Astrocyte (in vitro differentiated cells and primary cell): ENCODE results near the gene GABRB1. TPM values are rescaled to one million over a fixed set of nuclear protein-coding genes. Genes with fewer than 3 reads are reported as not detected.
A peak's percentile ranks its signal among the peaks of the same experiment; 100 is the strongest.

Experiments used
- DNase-seq: peaks from one replicate; pipeline ENCODE4 v3.0.0-alpha.2; 2010; ENCODE audit warnings: low read depth
- FAIRE-seq: peaks from 2 replicates; lab custom pipeline; 2011; peaks lifted over from hg19 to GRCh38; lab: Jason Lieb, UNC
- H2AFZ ChIP-seq: 2 replicates; pipeline ENCODE4 v1.6.0; 2012; ENCODE audit warnings: low read depth, low read length, inconsistent platforms
- H3K27ac ChIP-seq: 2 replicates; pipeline ENCODE4 v1.5.1; 2011; ENCODE audit warnings: low read depth, low read length, inconsistent platforms
- H3K27me3 ChIP-seq: 2 replicates; pipeline ENCODE4 v1.6.0; 2011; ENCODE audit warnings: low read length, inconsistent platforms; ENCODE audit not compliant: insufficient read depth
- H3K36me3 ChIP-seq: 2 replicates; pipeline ENCODE4 v1.5.1; 2011; ENCODE audit warnings: low read length, inconsistent platforms; ENCODE audit not compliant: insufficient read depth
- H3K4me1 ChIP-seq: 2 replicates; pipeline ENCODE4 v1.5.1; 2011; ENCODE audit warnings: low read length, inconsistent platforms; ENCODE audit not compliant: insufficient read depth
- H3K4me2 ChIP-seq: 2 replicates; pipeline ENCODE4 v1.6.0; 2012; ENCODE audit warnings: low read length, inconsistent platforms
- H3K4me3 ChIP-seq: 2 replicates; pipeline ENCODE4 v1.5.1; 2011; ENCODE audit warnings: low read depth, mild to moderate bottlenecking, low read length, inconsistent platforms; ENCODE audit not compliant: insufficient read depth
- H3K79me2 ChIP-seq: 2 replicates; pipeline ENCODE4 v1.6.0; 2012; ENCODE audit warnings: mild to moderate bottlenecking, low read length, inconsistent platforms; ENCODE audit not compliant: insufficient read depth
- H3K9ac ChIP-seq: 2 replicates; pipeline ENCODE4 v1.6.0; 2012; ENCODE audit warnings: mild to moderate bottlenecking, low read length, inconsistent platforms
- H3K9me3 ChIP-seq: 2 replicates; pipeline ENCODE4 v1.5.1; 2012; ENCODE audit warnings: low read depth, mild to moderate bottlenecking, low read length, inconsistent platforms; ENCODE audit not compliant: insufficient read depth
- H4K20me1 ChIP-seq: 2 replicates; pipeline ENCODE4 v1.6.0; 2012; ENCODE audit warnings: low read length, inconsistent platforms; ENCODE audit not compliant: insufficient read depth
- H3K27ac Mint-ChIP-seq: one replicate; pipeline ENCODE4 v1.8.0; 2021; ENCODE audit warnings: mild to moderate bottlenecking, mixed read lengths; ENCODE audit not compliant: unreplicated experiment
- H3K27me3 Mint-ChIP-seq: one replicate; pipeline ENCODE4 v1.8.0; 2021; ENCODE audit warnings: low read depth, mixed read lengths; ENCODE audit not compliant: unreplicated experiment
- H3K36me3 Mint-ChIP-seq: one replicate; pipeline ENCODE4 v1.8.0; 2021; ENCODE audit warnings: low read depth, mixed read lengths; ENCODE audit not compliant: unreplicated experiment
- H3K4me1 Mint-ChIP-seq: one replicate; pipeline ENCODE4 v1.8.0; 2021; ENCODE audit warnings: low read depth, mixed read lengths; ENCODE audit not compliant: unreplicated experiment
- H3K4me3 Mint-ChIP-seq: one replicate; pipeline ENCODE4 v1.8.0; 2021; ENCODE audit warnings: mild to moderate bottlenecking, moderate library complexity, mixed read lengths; ENCODE audit not compliant: unreplicated experiment
- H3K9me3 Mint-ChIP-seq: one replicate; pipeline ENCODE4 v1.8.0; 2021; ENCODE audit warnings: mild to moderate bottlenecking, mixed read lengths; ENCODE audit not compliant: unreplicated experiment
- EZH2 ChIP-seq: IDR thresholded peaks from 2 replicates; pipeline ENCODE4 v1.6.1; 2012; ENCODE audit warnings: mild to moderate bottlenecking, low read length, inconsistent platforms; ENCODE audit not compliant: insufficient read depth
- total RNA-seq: library from RNA; stranded (reverse); gene quantifications from 2 replicates; pipeline ENCODE4 v1.2.1, GENCODE V29; 2021
- TF ChIP-seq, protein P1 (sequence below): IDR thresholded peaks from 2 replicates; pipeline ENCODE4 v1.5.1; 2011; ENCODE audit warnings: low read depth, mild to moderate bottlenecking, inconsistent platforms, low read length, moderate library complexity; ENCODE audit not compliant: insufficient read depth

The GABRB1 gene
- total RNA-seq, 1 donor from 2014 or later: not detected

DNA sequence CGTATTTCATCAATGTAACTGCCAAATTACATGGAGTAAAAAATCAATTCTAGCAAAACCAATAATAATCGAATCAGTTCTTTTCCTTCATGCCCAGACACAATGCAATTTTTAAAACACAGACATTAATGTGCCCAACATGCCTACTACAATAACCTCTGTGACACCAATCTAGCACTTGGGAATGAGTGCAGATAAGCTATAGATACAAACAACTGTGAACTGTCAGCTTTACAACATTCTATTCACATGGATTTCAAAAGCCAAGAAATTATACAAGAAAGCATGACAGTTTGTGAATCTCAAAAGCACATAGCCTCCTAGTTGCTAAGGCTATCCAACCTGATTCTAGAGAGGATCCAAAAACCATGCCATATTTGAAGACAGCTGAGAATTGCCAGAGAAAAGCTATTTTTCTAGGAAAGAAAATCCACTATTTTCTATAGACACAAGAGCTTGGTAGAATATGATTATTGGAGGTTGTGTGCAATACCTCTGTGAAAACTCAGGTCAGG lies 351.5 kb downstream of the GABRB1 start:
- no peak overlapping the region for H3K27ac Mint-ChIP-seq
- Histone ChIP-seq H2AFZ (no peak overlapping the region), H3K9me3 (no peaks in the 10 kb centered on the region), H3K4me2 (no peak overlapping the region), H3K79me2 (no peaks in the 10 kb centered on the region), H3K36me3 (no peaks in the 10 kb centered on the region), H3K4me3 (no peak overlapping the region), H3K4me1 (no peaks in the 10 kb centered on the region), H3K27me3 (no peaks in the 10 kb centered on the region), H3K9ac (no peak overlapping the region), H3K27ac (no peak overlapping the region), H4K20me1 (no peaks in the 10 kb centered on the region)
- DNase-seq: no peak
- no peaks in the 10 kb centered on the region for H3K9me3 Mint-ChIP-seq
- TF ChIP-seq, protein P1, sequence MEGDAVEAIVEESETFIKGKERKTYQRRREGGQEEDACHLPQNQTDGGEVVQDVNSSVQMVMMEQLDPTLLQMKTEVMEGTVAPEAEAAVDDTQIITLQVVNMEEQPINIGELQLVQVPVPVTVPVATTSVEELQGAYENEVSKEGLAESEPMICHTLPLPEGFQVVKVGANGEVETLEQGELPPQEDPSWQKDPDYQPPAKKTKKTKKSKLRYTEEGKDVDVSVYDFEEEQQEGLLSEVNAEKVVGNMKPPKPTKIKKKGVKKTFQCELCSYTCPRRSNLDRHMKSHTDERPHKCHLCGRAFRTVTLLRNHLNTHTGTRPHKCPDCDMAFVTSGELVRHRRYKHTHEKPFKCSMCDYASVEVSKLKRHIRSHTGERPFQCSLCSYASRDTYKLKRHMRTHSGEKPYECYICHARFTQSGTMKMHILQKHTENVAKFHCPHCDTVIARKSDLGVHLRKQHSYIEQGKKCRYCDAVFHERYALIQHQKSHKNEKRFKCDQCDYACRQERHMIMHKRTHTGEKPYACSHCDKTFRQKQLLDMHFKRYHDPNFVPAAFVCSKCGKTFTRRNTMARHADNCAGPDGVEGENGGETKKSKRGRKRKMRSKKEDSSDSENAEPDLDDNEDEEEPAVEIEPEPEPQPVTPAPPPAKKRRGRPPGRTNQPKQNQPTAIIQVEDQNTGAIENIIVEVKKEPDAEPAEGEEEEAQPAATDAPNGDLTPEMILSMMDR: no peak
- no peak for TF ChIP-seq EZH2
- H3K4me1 Mint-ChIP-seq: peaks cover 5% of the 10 kb centered on the region
- H3K4me3 Mint-ChIP-seq: no peak overlapping the region
- peaks cover 2% of the 10 kb centered on the region for H3K27me3 Mint-ChIP-seq
- no peaks in the 10 kb centered on the region for H3K36me3 Mint-ChIP-seq
- no peak for FAIRE-seq

DNA sequence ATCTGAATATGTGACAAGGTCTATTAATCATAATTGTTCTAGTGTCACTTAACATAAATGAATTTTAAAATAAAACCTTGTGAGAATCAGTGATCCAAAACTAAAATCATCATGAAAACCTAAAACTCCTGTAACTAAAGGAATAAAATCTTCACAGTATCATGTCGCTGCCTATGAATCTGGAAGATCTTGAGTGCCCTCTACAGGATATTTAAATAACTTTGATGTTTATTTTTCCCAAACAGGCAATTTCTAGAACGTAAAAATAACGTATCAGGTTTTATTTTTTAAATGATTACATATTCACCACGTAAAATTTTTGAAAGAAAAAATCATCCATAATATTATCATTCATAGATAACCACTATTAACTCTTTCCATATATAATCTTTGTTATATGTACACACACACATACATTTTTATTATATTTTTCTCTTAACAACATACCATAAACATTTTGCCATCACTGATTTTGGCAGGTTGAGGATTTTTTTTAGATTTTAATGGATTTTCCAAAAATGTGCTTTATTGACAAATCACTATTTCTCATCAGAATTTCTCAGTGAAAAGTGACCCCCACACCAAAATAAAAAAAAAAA lies 352.6 kb downstream of the GABRB1 start:
- no peak overlapping the region for H3K27ac Mint-ChIP-seq
- Histone ChIP-seq H3K27ac (no peak overlapping the region), H3K4me2 (no peak overlapping the region), H3K4me1 (no peaks in the 10 kb centered on the region), H2AFZ (no peak overlapping the region), H3K36me3 (no peaks in the 10 kb centered on the region), H4K20me1 (no peaks in the 10 kb centered on the region), H3K4me3 (no peak overlapping the region), H3K79me2 (no peaks in the 10 kb centered on the region), H3K9me3 (no peaks in the 10 kb centered on the region), H3K9ac (no peak overlapping the region), H3K27me3 (no peaks in the 10 kb centered on the region)
- no peaks in the 10 kb centered on the region for H3K9me3 Mint-ChIP-seq
- peaks cover 2% of the 10 kb centered on the region for H3K27me3 Mint-ChIP-seq
- H3K4me1 Mint-ChIP-seq: peaks cover 5% of the 10 kb centered on the region
- peak; percentile 18 for DNase-seq
- no peak for TF ChIP-seq EZH2
- TF ChIP-seq, protein P1: peak; percentile 50
- no peak overlapping the region for H3K4me3 Mint-ChIP-seq
- H3K36me3 Mint-ChIP-seq: no peaks in the 10 kb centered on the region
- FAIRE-seq: no peak

DNA sequence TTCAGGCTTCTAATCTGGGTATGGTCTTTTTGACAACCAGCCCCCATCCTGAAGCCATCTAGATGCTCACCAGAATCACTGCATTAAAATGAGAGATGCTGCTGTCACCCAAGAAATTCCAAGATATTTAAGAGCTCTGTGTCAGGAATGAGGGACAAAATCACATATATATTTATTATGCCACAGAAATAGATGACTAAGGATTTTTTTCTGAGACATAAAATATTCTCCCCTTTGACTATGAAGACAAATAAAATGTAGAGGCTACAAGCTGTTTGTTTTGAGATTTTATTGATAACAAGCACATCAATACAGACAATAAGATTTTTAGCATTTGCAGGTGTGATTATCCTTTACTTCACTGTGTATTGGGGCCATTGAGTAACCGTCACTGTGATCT lies 354.8 kb downstream of the GABRB1 start:
- Histone ChIP-seq H3K27ac (no peak overlapping the region), H3K79me2 (no peaks in the 10 kb centered on the region), H4K20me1 (no peaks in the 10 kb centered on the region), H3K4me2 (no peak overlapping the region), H3K4me1 (no peaks in the 10 kb centered on the region), H3K4me3 (no peak overlapping the region), H2AFZ (no peak overlapping the region), H3K9ac (no peak overlapping the region), H3K9me3 (no peaks in the 10 kb centered on the region), H3K27me3 (no peaks in the 10 kb centered on the region), H3K36me3 (no peaks in the 10 kb centered on the region)
- no peak for DNase-seq
- no peaks in the 10 kb centered on the region for H3K9me3 Mint-ChIP-seq
- no peak for TF ChIP-seq EZH2
- TF ChIP-seq, protein P1: no peak
- H3K4me1 Mint-ChIP-seq: peaks cover 5% of the 10 kb centered on the region
- no peak overlapping the region for H3K27ac Mint-ChIP-seq
- no peak for FAIRE-seq
- no peaks in the 10 kb centered on the region for H3K36me3 Mint-ChIP-seq
- H3K27me3 Mint-ChIP-seq: no peaks in the 10 kb centered on the region
- no peak overlapping the region for H3K4me3 Mint-ChIP-seq
